HAP-1 (cell line): ENCODE results near the gene DEXI.
A peak's percentile ranks its signal among the peaks of the same experiment; 100 is the strongest.
"Not testable (repeated sequence)": the region's sequence is repeated elsewhere in the genome, so short reads cannot be mapped to it uniquely, and the experiment has no call there.

Experiments
- DNase-seq, 2 experiments: peaks; one replicate each; pipeline ENCODE4 v3.0.0-alpha.2; 2016 to 2020; ENCODE audit warnings: low spot score in 2 of 2
- H3K27me3 ChIP-seq: fragments of 250-450 bp; sonication (Bioruptor Pico); 2 replicates; pipeline ENCODE4 v1.5.1; 2020; ENCODE audit warnings: low read depth, mild to moderate bottlenecking, moderate library complexity
- H3K36me3 ChIP-seq: fragments of 250-450 bp; sonication (Bioruptor Pico); replicated peaks from 2 replicates; pipeline ENCODE4 v1.5.1; 2020; ENCODE audit warnings: mild to moderate bottlenecking
- H3K4me1 ChIP-seq: fragments of 250-450 bp; sonication (Bioruptor Pico); 2 replicates; pipeline ENCODE4 v1.5.1; 2020; ENCODE audit warnings: mild to moderate bottlenecking
- H3K4me3 ChIP-seq: fragments of 250-450 bp; sonication (Bioruptor Pico); 2 replicates; pipeline ENCODE4 v1.5.1; 2020; ENCODE audit warnings: mild to moderate bottlenecking, moderate library complexity
- H3K9me3 ChIP-seq: fragments of 250-450 bp; sonication (Bioruptor Pico); 2 replicates; pipeline ENCODE4 v1.5.1; 2020; ENCODE audit warnings: mild to moderate bottlenecking, moderate library complexity
- in situ Hi-C: fragments of 300-500 bp; cut with MboI; formaldehyde crosslinking; loops from 3 replicates; pipeline ENCODE4 v1.14.3; 2020; ENCODE audit warnings: low sequenced_read_pairs, inconsistent platforms, mixed read lengths

Gene DEXI

DNA sequence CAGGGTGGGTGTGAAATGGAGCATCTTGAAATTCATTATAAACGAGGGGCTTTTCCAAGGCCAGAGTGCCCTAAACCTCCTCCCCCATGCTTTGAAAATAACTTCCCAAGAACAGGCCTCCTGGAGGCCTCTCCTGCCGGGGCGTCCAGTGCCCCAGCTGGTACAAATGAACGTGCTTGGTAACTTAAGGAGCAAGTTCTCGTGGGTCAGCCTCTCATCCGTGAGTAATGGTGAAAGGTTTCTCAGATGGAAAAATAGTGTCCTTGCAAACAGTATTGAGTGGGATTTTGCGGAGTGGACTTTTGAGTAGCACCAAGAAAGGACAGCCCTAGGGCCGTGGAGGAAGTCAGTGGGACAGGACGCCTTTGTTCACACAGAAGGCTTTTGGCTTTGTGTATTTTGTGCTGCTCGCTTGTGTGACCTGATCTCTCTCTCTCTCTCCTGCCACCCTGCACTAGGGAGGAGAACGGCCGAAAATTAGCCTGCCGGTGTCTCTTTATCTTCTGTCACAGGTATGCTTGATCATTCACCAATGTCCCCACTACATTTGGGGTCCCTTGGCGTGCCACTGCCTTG is 36.7 kb upstream of the DEXI start:
- Histone ChIP-seq H3K27me3 (no peaks in the 10 kb centered on the region), H3K9me3 (no peaks in the 10 kb centered on the region), H3K4me3 (no peak overlapping the region), H3K36me3 (peaks cover 4% of the 10 kb centered on the region), H3K4me1 (peaks cover 10% of the 10 kb centered on the region)
- no peak for DNase-seq
- in situ Hi-C loops = no loop called here

GRCh38 chr16:10978124-10978523 is 35.9 kb upstream of the DEXI start:
- no peak for DNase-seq
- in situ Hi-C loops = no loop called here
- H3K36me3 ChIP-seq = peaks cover 7% of the 10 kb centered on the region

GRCh38 chr16:10976634-10977033 is 34.4 kb upstream of the DEXI start:
- H3K4me1 ChIP-seq = peaks cover 6% of the 10 kb centered on the region
- no peaks in the 10 kb centered on the region for H3K9me3 ChIP-seq
- in situ Hi-C loops = no loop called here
- H3K4me3 ChIP-seq = no peak overlapping the region
- no peaks in the 10 kb centered on the region for H3K27me3 ChIP-seq
- no peak for DNase-seq
- H3K36me3 ChIP-seq = peaks cover 6% of the 10 kb centered on the region

More at GRCh38 chr16:10978124-10978523, 35.9 kb upstream of the DEXI start:
- H3K4me3 ChIP-seq = no peak overlapping the region
- H3K27me3 ChIP-seq = no peaks in the 10 kb centered on the region
- H3K9me3 ChIP-seq = no peaks in the 10 kb centered on the region
- H3K4me1 ChIP-seq = peaks cover 10% of the 10 kb centered on the region

GRCh38 chr16:10972819-10973464 is 30.7 kb upstream of the DEXI start:
- Histone ChIP-seq H3K27me3 (no peaks in the 10 kb centered on the region), H3K4me1 (0 out of 2 replicates have a peak, but pooled peaks cover 3% of the 10 kb centered on the region), H3K36me3 (peaks cover 10% of the 10 kb centered on the region), H3K9me3 (no peaks in the 10 kb centered on the region), H3K4me3 (no peak overlapping the region)
- DNase-seq = no peak
- in situ Hi-C loops = loop anchor here (25.0 kb wide), 2 partner anchors 539 to 664 kb away; no protein-coding TSS in a partner anchor

DNA sequence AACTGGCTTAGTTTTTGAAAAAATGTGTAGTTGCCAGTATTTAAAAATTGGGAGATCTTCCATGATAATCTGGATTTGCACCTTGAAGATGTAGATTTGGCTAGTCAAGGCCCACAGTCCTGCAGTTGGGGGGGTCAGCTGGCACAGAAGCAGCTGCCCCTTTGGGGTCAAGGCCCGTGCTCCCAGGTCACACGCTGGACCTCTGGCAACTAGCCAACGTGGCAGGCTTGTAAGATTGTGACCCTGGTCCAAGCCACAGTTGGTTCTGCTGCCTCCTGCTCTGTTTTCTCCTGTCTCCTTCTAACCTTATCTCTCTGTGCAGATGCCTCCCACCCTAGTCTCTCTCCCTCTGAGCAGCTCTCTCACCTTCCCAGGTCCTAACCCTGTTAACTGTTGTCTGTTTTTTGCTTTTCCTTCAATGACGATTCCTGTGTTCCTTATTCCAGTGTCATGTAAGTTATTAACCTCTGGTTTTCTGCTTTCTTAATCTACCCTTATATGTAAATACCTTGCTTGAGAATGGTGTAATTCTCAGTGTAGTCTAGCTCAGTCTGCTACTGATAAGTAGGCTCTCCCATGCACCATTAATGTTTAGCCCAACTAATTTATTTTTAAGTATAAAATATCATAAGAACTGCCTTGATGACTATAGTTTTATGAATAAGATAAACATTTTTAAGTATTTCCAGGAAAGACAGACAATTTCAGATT is 30.0 kb upstream of the DEXI start:
- H3K4me1 ChIP-seq = 0 out of 2 replicates have a peak, but pooled peaks cover 3% of the 10 kb centered on the region
- in situ Hi-C loops = loop anchor here (25.0 kb wide), 2 partner anchors 540 to 665 kb away; no protein-coding TSS in a partner anchor
- H3K36me3 ChIP-seq = peaks cover 10% of the 10 kb centered on the region
- DNase-seq = no peak
- H3K4me3 ChIP-seq = no peak overlapping the region
- H3K27me3 ChIP-seq = no peaks in the 10 kb centered on the region
- no peaks in the 10 kb centered on the region for H3K9me3 ChIP-seq

GRCh38 chr16:10971560-10971961 is 29.3 kb upstream of the DEXI start:
- Histone ChIP-seq H3K9me3 (no peaks in the 10 kb centered on the region), H3K36me3 (peaks cover 10% of the 10 kb centered on the region), H3K4me1 (0 out of 2 replicates have a peak, but pooled peaks cover 3% of the 10 kb centered on the region), H3K27me3 (no peaks in the 10 kb centered on the region), H3K4me3 (no peak overlapping the region)
- peak; percentile 84 to 85 for DNase-seq
- in situ Hi-C loops = loop anchor here (25.0 kb wide), 2 partner anchors 541 to 666 kb away; no protein-coding TSS in a partner anchor

DNA sequence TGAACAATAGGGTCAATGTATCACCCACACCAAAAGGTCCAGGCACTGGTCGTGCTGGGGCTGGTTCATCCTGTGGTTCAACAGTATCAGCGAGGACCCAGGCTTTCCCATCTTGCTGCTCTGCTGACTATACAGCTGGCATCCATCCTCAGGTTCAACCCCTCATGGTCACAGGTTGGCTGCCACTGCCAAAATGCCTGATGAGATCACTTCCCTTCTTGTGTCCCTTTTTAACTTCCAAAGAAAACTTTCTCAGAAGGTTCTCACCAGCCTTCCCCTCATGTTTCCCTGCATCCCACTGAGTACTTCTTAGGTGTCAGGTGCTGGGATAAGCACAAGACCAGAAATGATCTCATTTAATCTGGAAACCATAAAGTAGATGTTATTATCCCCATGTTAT is 27.8 kb upstream of the DEXI start:
- no peaks in the 10 kb centered on the region for H3K27me3 ChIP-seq
- DNase-seq = no peak
- no peak overlapping the region for H3K4me3 ChIP-seq
- H3K4me1 ChIP-seq = 0 out of 2 replicates have a peak, but pooled peaks cover 3% of the 10 kb centered on the region
- H3K36me3 ChIP-seq = peaks cover 10% of the 10 kb centered on the region
- no peaks in the 10 kb centered on the region for H3K9me3 ChIP-seq
- in situ Hi-C loops = loop anchor here (25.0 kb wide), 2 partner anchors 542 to 667 kb away; no protein-coding TSS in a partner anchor

DNA sequence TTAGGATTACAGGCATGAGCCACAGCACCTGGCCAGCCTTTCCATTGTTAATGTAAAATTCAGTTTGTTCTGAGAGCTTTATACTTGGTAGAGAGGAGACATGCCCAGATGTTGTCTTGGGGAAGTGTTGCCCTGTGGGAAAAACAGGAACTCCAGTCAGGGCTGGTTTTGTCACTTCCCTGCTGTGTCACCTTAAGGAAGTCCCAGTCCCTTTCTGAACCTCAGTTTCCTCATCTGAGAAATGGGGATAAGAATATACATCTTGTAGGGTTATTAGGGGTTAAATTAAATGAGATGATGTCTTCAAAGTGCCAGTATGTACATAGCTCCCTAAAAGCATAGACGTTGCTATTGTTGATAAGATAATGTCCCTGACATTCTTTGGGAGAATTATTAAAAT is 27.3 kb upstream of the DEXI start:
- Histone ChIP-seq H3K36me3 (peaks cover 10% of the 10 kb centered on the region), H3K4me1 (0 out of 2 replicates have a peak, but pooled peaks cover 3% of the 10 kb centered on the region), H3K9me3 (no peaks in the 10 kb centered on the region), H3K27me3 (no peaks in the 10 kb centered on the region), H3K4me3 (no peak overlapping the region)
- no peak for DNase-seq
- in situ Hi-C loops = loop anchor here (5.0 to 25.0 kb wide), 4 partner anchors 293 to 668 kb away; no protein-coding TSS in a partner anchor

GRCh38 chr16:10968498-10968897 is 26.2 kb upstream of the DEXI start:
- Histone ChIP-seq H3K4me1 (peaks cover 5% of the 10 kb centered on the region; the same call in 1 of the 2 replicates), H3K9me3 (no peaks in the 10 kb centered on the region), H3K27me3 (no peaks in the 10 kb centered on the region), H3K4me3 (no peak overlapping the region), H3K36me3 (peaks cover 10% of the 10 kb centered on the region)
- no peak for DNase-seq
- in situ Hi-C loops = loop anchor here (5.0 to 25.0 kb wide), 4 partner anchors 294 to 669 kb away; no protein-coding TSS in a partner anchor

- in situ Hi-C loops = loop anchor here (5.0 to 25.0 kb wide), 4 partner anchors 294 to 669 kb away; no protein-coding TSS in a partner anchor
- no peak overlapping the region for H3K4me3 ChIP-seq
- H3K27me3 ChIP-seq = no peaks in the 10 kb centered on the region
- no peaks in the 10 kb centered on the region for H3K9me3 ChIP-seq
- no peak for DNase-seq
- H3K4me1 ChIP-seq = peaks cover 5% of the 10 kb centered on the region; the same call in 1 of the 2 replicates
- H3K36me3 ChIP-seq = peaks cover 5% of the 10 kb centered on the region
Observed at GRCh38 chr16:10967986-10968385, 25.7 kb upstream of the DEXI start.

DNA sequence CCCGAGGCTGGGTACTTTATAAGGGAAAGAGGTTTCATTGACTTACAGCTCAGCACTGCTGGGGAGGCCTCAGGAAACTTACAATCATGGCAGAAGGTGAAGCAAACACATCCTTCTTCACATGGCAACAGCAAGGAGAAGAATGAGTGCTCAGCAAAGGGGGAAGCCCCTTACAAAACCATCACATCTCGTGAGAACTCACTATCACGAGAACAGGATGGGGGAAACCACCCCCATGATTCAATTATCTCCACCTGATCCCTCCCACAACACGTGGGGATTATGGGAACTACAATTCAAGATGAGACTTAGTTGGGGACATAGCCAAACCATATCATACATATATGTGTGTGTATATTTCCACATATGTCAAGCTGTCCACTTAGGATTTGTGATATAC is 24.3 kb upstream of the DEXI start:
- not testable (repeated sequence) for H3K4me1 ChIP-seq, H3K9me3 ChIP-seq, H3K36me3 ChIP-seq, DNase-seq, H3K4me3 ChIP-seq, H3K27me3 ChIP-seq
- in situ Hi-C loops = loop anchor here (5.0 to 25.0 kb wide), 4 partner anchors 296 to 671 kb away; no protein-coding TSS in a partner anchor

DNA sequence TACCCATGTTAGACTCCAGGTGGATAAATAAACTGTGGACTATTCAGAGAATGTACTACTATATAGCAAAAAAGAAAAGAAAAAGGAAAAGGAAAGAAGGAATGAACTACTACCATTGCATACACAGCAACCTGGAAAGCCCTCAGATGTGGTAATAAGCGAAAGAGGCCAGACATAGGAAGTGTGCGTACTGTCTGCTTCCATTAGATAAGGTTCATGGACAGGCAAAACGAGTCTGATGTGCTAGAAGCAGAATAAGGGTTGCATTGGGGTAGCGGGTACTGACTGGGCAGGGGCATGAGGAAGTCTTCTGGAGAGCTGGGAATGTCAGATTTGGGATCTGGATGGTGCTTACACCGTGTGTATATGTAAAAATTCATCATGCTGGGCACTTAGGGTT is 23.9 kb upstream of the DEXI start:
- peaks cover 4% of the 10 kb centered on the region for H3K36me3 ChIP-seq
- in situ Hi-C loops = loop anchor here (5.0 to 25.0 kb wide), 4 partner anchors 296 to 671 kb away; no protein-coding TSS in a partner anchor
- no peak overlapping the region for H3K4me3 ChIP-seq
- H3K4me1 ChIP-seq = peaks cover 2% of the 10 kb centered on the region; the same call in 1 of the 2 replicates
- no peaks in the 10 kb centered on the region for H3K9me3 ChIP-seq
- no peak for DNase-seq
- no peaks in the 10 kb centered on the region for H3K27me3 ChIP-seq

DNA sequence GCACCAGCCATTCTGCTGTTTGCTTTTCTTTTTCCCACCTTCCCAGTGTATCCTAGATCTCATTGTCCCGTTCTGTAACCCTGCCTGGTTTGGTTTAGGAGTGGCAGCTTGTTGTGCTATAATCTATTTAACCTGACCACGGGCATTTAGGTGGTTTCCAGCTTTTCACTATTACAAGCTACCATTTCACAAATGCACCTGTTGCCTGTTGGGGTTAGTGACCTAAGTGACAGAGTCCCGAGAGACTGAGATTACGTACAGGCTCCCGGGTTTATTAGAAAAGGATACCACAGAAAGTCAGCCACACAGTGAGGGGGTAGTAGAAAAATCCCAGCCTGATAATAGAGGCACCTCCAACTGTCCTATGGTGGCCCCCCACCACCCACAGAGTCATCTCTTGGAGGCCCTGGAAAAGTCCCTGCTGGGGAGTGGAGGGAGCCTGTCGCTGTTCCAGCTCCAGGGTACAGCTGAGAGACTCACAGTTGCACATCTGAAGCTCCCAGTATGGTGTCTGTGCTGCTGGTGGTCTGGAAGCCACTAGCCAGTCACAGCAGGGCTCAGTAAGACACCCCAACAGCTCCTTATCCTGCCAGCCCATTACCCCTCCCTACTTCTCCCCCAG is 23.3 kb upstream of the DEXI start:
- in situ Hi-C loops = loop anchor here (5.0 to 25.0 kb wide), 4 partner anchors 297 to 672 kb away; no protein-coding TSS in a partner anchor
- no peak for DNase-seq
- no peak overlapping the region for H3K4me3 ChIP-seq

More for the DNA sequence above, 23.3 kb upstream of the DEXI start:
- Histone ChIP-seq H3K36me3 (peaks cover 2% of the 10 kb centered on the region), H3K27me3 (no peaks in the 10 kb centered on the region), H3K4me1 (peaks cover 2% of the 10 kb centered on the region; the same call in 1 of the 2 replicates), H3K9me3 (no peaks in the 10 kb centered on the region)
